Neural crest cell (in vitro differentiated cells): ENCODE measurements around the gene MORF4L2. TPM values are rescaled to one million over a fixed set of nuclear protein-coding genes. Genes with fewer than 3 reads are reported as not detected.
"Not testable (repeated sequence)": the region's sequence is repeated elsewhere in the genome, so short reads cannot be mapped to it uniquely, and the experiment has no call there.

Source experiments
- DNase-seq: peaks from one replicate; pipeline ENCODE4 v3.0.0; 2021; ENCODE audit warnings: low read depth, mixed read lengths, low spot score
- H3K27ac Mint-ChIP-seq: one replicate; pipeline ENCODE4 v1.8.0; 2021; ENCODE audit warnings: mild to moderate bottlenecking, mixed read lengths; ENCODE audit not compliant: unreplicated experiment
- H3K27me3 Mint-ChIP-seq: 2 replicates; pipeline ENCODE4 v1.8.0; 2021; ENCODE audit warnings: low read depth, mild to moderate bottlenecking, mixed read lengths
- H3K36me3 Mint-ChIP-seq: 2 replicates; pipeline ENCODE4 v1.8.0; 2021; ENCODE audit warnings: low read depth, mild to moderate bottlenecking, mixed read lengths
- H3K4me1 Mint-ChIP-seq: 2 replicates; pipeline ENCODE4 v1.8.0; 2021; ENCODE audit warnings: mixed read lengths
- H3K4me3 Mint-ChIP-seq: one replicate; pipeline ENCODE4 v1.8.0; 2021; ENCODE audit warnings: mild to moderate bottlenecking, mixed read lengths
- H3K9me3 Mint-ChIP-seq: 2 replicates; pipeline ENCODE4 v1.8.0; 2021; ENCODE audit warnings: mixed read lengths
- CTCF ChIP-seq: fragments of 200-600 bp; sonication (generic); conservative IDR thresholded peaks from 2 replicates; pipeline ENCODE4 v1.5.0; 2021; ENCODE audit warnings: antibody characterized with exemption, mild to moderate bottlenecking
- total RNA-seq: library from RNA; stranded (reverse); gene quantifications from 2 replicates; pipeline ENCODE4 v1.2.1, GENCODE V29; 2021

The MORF4L2 gene
- total RNA-seq, 1 donor from 2014 or later = 412 TPM

DNA sequence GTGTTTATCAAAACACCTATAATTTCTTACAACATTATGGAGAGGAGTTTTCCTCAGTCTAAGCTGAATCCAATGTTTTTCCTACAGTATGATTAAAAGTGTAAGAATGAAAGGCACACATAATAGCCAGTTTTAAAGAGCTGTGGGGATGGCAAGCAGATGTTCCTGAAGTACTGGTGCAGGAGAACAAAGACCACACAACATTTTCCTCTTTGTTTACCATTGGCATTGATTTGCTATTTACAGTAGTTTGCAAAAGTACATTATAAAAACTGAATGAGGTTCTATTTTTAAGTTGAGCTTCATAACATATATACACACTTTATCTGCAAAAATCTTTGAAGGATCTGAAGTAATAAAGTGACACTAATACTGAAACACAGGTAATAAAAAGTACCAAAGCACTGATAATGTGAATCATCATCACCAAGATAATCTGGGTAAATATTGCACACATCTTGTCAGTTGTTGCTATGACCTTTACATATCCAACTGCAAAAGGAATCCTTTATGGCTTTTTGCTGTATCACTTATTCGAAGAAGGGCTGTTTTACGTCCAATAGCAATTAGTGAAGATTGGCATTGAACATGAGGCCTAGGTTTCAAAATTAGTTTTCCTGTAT lies 35.2 kb downstream of the MORF4L2 start:
- Mint-ChIP-seq H3K9me3 (no peaks in the 10 kb centered on the region), H3K4me1 (no peaks in the 10 kb centered on the region), H3K36me3 (no peaks in the 10 kb centered on the region), H3K4me3 (no peak overlapping the region), H3K27me3 (no peaks in the 10 kb centered on the region), H3K27ac (no peak overlapping the region)
- no peak for DNase-seq
- no peak for TF ChIP-seq CTCF

GRCh38 chrX:103647630-103648029 lies 38.9 kb downstream of the MORF4L2 start:
- Mint-ChIP-seq H3K27ac (no peak overlapping the region), H3K4me3 (no peak overlapping the region), H3K36me3 (no peaks in the 10 kb centered on the region), H3K4me1 (no peaks in the 10 kb centered on the region), H3K9me3 (no peaks in the 10 kb centered on the region), H3K27me3 (peaks cover 4% of the 10 kb centered on the region)
- TF ChIP-seq CTCF = no peak
- DNase-seq = no peak

DNA sequence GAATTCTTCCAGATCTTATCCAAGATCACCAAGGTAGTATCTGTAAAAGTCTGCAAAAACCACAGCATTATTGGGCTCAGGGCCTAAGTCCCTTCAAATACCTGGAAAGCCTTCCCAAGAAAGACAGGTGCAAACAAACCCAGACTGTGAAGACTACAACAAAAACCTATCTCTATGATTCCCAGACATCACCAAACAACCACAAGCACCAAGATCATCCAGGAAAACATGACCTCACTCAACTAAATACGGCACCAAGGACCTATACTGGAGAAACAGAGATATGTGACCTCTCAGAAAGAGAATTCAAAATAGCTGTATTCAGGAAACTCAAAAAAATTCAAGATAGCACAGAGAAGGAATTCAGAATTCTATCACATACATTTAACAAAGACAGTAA lies 42.4 kb downstream of the MORF4L2 start:
- Mint-ChIP-seq H3K27ac (no peak overlapping the region), H3K4me1 (peaks cover 1% of the 10 kb centered on the region), H3K27me3 (peaks cover 4% of the 10 kb centered on the region), H3K9me3 (no peaks in the 10 kb centered on the region), H3K4me3 (no peak overlapping the region), H3K36me3 (no peaks in the 10 kb centered on the region)
- no peak for TF ChIP-seq CTCF
- no peak for DNase-seq

- Mint-ChIP-seq H3K36me3 (no peaks in the 10 kb centered on the region), H3K4me3 (no peak overlapping the region), H3K27ac (no peak overlapping the region), H3K4me1 (peaks cover 3% of the 10 kb centered on the region), H3K9me3 (no peaks in the 10 kb centered on the region), H3K27me3 (peaks cover 4% of the 10 kb centered on the region)
- TF ChIP-seq CTCF = no peak
- no peak for DNase-seq
Observed at GRCh38 chrX:103640401-103641155, 45.9 kb downstream of the MORF4L2 start.

GRCh38 chrX:103638479-103639346 lies 47.8 kb downstream of the MORF4L2 start:
- H3K36me3 Mint-ChIP-seq, H3K27me3 Mint-ChIP-seq, H3K9me3 Mint-ChIP-seq, H3K4me1 Mint-ChIP-seq: not testable (repeated sequence)
- Mint-ChIP-seq H3K27ac (peak overlapping the region; percentile 50), H3K4me3 (peak overlapping the region; percentile 61)
- DNase-seq = peak; percentile 48
